Smooth muscle cell (in vitro differentiated cells): ENCODE measurements around the gene QSER1. TPM values are rescaled to one million over a fixed set of nuclear protein-coding genes. Genes with fewer than 3 reads are reported as not detected.
"Not testable (repeated sequence)": the region's sequence is repeated elsewhere in the genome, so short reads cannot be mapped to it uniquely, and the experiment has no call there.

ENCODE experiments used
- DNase-seq: peaks from one replicate; lab custom pipeline; 2025; ENCODE audit not compliant: unreplicated experiment; lab: John Stamatoyannopoulos, UW
- H2AFZ ChIP-seq: fragments of 200-600 bp; sonication (generic); 2 replicates; pipeline ENCODE4 v1.6.0; 2016; ENCODE audit warnings: antibody characterized with exemption, low read depth, mild to moderate bottlenecking
- H3F3A ChIP-seq: fragments of 200-600 bp; sonication (generic); 2 replicates; pipeline ENCODE4 v1.6.0; 2017; ENCODE audit warnings: antibody characterized with exemption, low read depth
- H3K27ac ChIP-seq: fragments of 200-600 bp; sonication (generic); 2 replicates; pipeline ENCODE4 v1.5.1; 2016; ENCODE audit warnings: low read depth, mild to moderate bottlenecking
- H3K27me3 ChIP-seq: fragments of 200-600 bp; sonication (generic); 2 replicates; pipeline ENCODE4 v1.6.1; 2016; ENCODE audit warnings: low read depth, mild to moderate bottlenecking
- H3K36me3 ChIP-seq: fragments of 200-600 bp; sonication (generic); 2 replicates; pipeline ENCODE4 v1.5.1; 2016; ENCODE audit warnings: low read depth
- H3K4me1 ChIP-seq: fragments of 200-600 bp; sonication (generic); 2 replicates; pipeline ENCODE4 v1.5.1; 2016; ENCODE audit warnings: low read depth
- H3K4me2 ChIP-seq: fragments of 200-600 bp; sonication (generic); 2 replicates; pipeline ENCODE4 v1.6.0; 2016; ENCODE audit warnings: mild to moderate bottlenecking
- H3K4me3 ChIP-seq: fragments of 200-600 bp; sonication (generic); 2 replicates; pipeline ENCODE4 v1.5.1; 2016; ENCODE audit warnings: mild to moderate bottlenecking
- H3K79me2 ChIP-seq: fragments of 200-600 bp; sonication (generic); 2 replicates; pipeline ENCODE4 v1.6.0; 2016; ENCODE audit warnings: low read depth, mild to moderate bottlenecking
- H3K9ac ChIP-seq: fragments of 200-600 bp; sonication (generic); 2 replicates; pipeline ENCODE4 v1.6.0; 2016; ENCODE audit warnings: low read depth
- H3K9me3 ChIP-seq: fragments of 200-600 bp; sonication (generic); replicated peaks from 2 replicates; pipeline ENCODE4 v1.5.1; 2016; ENCODE audit warnings: low read depth
- H4K20me1 ChIP-seq: fragments of 200-600 bp; sonication (generic); 2 replicates; pipeline ENCODE4 v1.6.0; 2016; ENCODE audit warnings: low read depth
- CTCF ChIP-seq: fragments of 200-600 bp; sonication (generic); IDR thresholded peaks from 2 replicates; pipeline ENCODE4 v1.5.1; 2017; ENCODE audit warnings: borderline replicate concordance, mild to moderate bottlenecking, antibody characterized with exemption; ENCODE audit not compliant: insufficient read depth, poor library complexity, severe bottlenecking
- WGBS: methylation state at CpG from one replicate; pipeline ENCODE4 v1.1.7; 2016; ENCODE audit warnings: low lambda C conversion rate; 5-methylcytosine and 5-hydroxymethylcytosine counted together
- polyA plus RNA-seq: library from polyadenylated mRNA; unstranded; fragments of >200 nt; fragmentation: Nextera tagmentation; extraction: Ambion mirVana; gene quantifications from 2 replicates; pipeline ENCODE4 v1.2.1, GENCODE V29; 2016
- total RNA-seq: library from RNA; depleted of rRNA; stranded (reverse); fragments of >200 nt; gene quantifications from 2 replicates; pipeline ENCODE4 v1.2.3, GENCODE V29; 2014

The QSER1 gene
- total and polyA plus RNA-seq, 2 experiments from 2014 or later = 4.1 to 31.6 TPM

GRCh38 chr11:32888384-32888710, 4.3 kb upstream of the QSER1 start:
- not testable (repeated sequence) for H3K79me2 ChIP-seq, H3K4me1 ChIP-seq, DNase-seq, H3K4me3 ChIP-seq, H3K27ac ChIP-seq, H3F3A ChIP-seq, H3K9me3 ChIP-seq, H3K4me2 ChIP-seq, H3K27me3 ChIP-seq, H2AFZ ChIP-seq, H4K20me1 ChIP-seq, H3K9ac ChIP-seq, H3K36me3 ChIP-seq
- over 99% methylated on average over 8 of the region's 17 CpGs for WGBS

GRCh38 chr11:32888805-32889204, 3.8 kb upstream of the QSER1 start:
- H3K4me3 ChIP-seq = no peak overlapping the region
- H3K27me3 ChIP-seq = no peaks in the 10 kb centered on the region
- H3K36me3 ChIP-seq = no peaks in the 10 kb centered on the region
- no peak overlapping the region for H3K4me2 ChIP-seq
- H3F3A ChIP-seq = no peaks in the 10 kb centered on the region
- no peak overlapping the region for H2AFZ ChIP-seq
- no peaks in the 10 kb centered on the region for H4K20me1 ChIP-seq
- H3K9ac ChIP-seq = no peak overlapping the region
- peaks cover 10% of the 10 kb centered on the region for H3K4me1 ChIP-seq
- H3K9me3 ChIP-seq = no peaks in the 10 kb centered on the region
- H3K79me2 ChIP-seq = peaks cover 7% of the 10 kb centered on the region
- no peak for DNase-seq
- no peak overlapping the region for H3K27ac ChIP-seq
- no peak for TF ChIP-seq CTCF

GRCh38 chr11:32890843-32891656, 1.6 kb upstream of the QSER1 start:
- Histone ChIP-seq H3K9me3 (no peaks in the 10 kb centered on the region), H3K4me1 (peaks cover 16% of the 10 kb centered on the region), H4K20me1 (peaks cover 3% of the 10 kb centered on the region), H3F3A (no peaks in the 10 kb centered on the region), H3K9ac (no peak overlapping the region), H3K79me2 (peaks cover 29% of the 10 kb centered on the region), H3K27ac (no peak overlapping the region), H3K4me2 (peak overlapping the region; percentile 95), H3K4me3 (peak overlapping the region; percentile 93), H3K36me3 (no peaks in the 10 kb centered on the region), H3K27me3 (no peaks in the 10 kb centered on the region), H2AFZ (no peak overlapping the region)
- TF ChIP-seq CTCF = no peak
- DNase-seq = no peak
- WGBS = 25% methylated on average over 11 of the region's 11 CpGs

GRCh38 chr11:32891657-32892354, 805 bp upstream of the QSER1 start:
- Histone ChIP-seq H3K9ac (peak overlapping the region; percentile 75), H3K4me2 (peak overlapping the region; percentile 95), H3K4me3 (peak overlapping the region; percentile 93), H3F3A (no peaks in the 10 kb centered on the region), H3K27ac (peak overlapping the region; percentile 44), H2AFZ (peak overlapping the region; percentile 91), H4K20me1 (peaks cover 9% of the 10 kb centered on the region), H3K4me1 (peaks cover 16% of the 10 kb centered on the region), H3K27me3 (no peaks in the 10 kb centered on the region), H3K36me3 (no peaks in the 10 kb centered on the region), H3K79me2 (peaks cover 37% of the 10 kb centered on the region), H3K9me3 (no peaks in the 10 kb centered on the region)
- no peak for DNase-seq
- no peak for TF ChIP-seq CTCF
- WGBS = 2% methylated on average over 10 of the region's 10 CpGs
